T-helper 2 cell treated with Interferon-gamma antibody and Interleukin-4, amounts not matched to agents 100 ng/mL and 5 ng/mL, for 36 hours (primary cell): ENCODE measurements around the gene TLX2. TPM values are rescaled to one million over a fixed set of nuclear protein-coding genes. Genes with fewer than 3 reads are reported as not detected.

Experiments
- intact Hi-C: fragments of 100-400 bp; cut with micrococcal nuclease; formaldehyde crosslinking; loops from one replicate; pipeline ENCODE4 v1.15.1; 2023
- total RNA-seq: library from RNA; stranded (reverse); gene quantifications from 2 replicates; pipeline ENCODE4 v1.2.3, GENCODE V29; 2022

Gene TLX2
- total RNA-seq, 1 donor from 2014 or later, result 1.1 TPM

DNA sequence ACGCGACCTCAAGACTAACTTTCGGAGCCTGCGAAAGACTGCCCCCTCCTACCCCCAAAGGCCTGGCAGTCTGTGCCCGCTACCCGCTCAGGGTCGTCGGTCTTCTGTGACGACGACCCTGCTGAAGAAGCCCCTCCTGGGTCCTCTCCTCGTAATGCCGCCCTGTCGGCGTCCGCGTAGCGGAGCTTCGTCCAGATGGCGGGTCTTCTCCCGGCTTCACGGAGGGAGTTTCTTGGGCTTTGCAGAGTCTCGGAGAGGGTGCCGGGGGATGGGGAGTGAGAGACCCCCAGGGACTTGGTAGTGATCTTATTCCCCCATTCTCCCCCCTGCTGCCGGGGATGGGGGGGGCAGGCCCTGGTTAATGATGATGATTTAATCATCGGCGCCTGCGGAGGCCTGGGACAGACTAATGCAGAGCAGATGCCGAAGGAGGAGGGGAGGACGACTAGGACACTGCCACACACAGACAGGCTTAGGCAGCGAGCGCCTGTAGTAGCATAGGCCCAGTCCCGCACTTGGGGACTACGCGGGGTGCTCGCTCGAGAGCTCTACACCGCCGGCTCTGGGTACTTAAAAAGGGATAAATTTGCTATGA lies 6.2 kb upstream of the TLX2 start:
- intact Hi-C loops, result loop anchor here (1.0 to 10.0 kb wide), 7 partner anchors 9 to 327 kb away; partner anchors contain the start of genes AUP1, DOK1, HK2 and HTRA2

- intact Hi-C loops, result no loop called here
Observed at GRCh38 chr2:74510272-74510671, 4.0 kb upstream of the TLX2 start.

- intact Hi-C loops, result no loop called here
Observed at GRCh38 chr2:74511104-74511989, 2.9 kb upstream of the TLX2 start.

- intact Hi-C loops, result no loop called here
Observed at GRCh38 chr2:74512744-74513604, 1.3 kb upstream of the TLX2 start.

GRCh38 chr2:74513605-74514367 lies 464 bp upstream of the TLX2 start:
- intact Hi-C loops, result loop anchor here (1.0 to 2.0 kb wide), 2 partner anchors 15 to 16 kb away; partner anchors contain the start of genes AUP1, HTRA2 and LBX2

DNA sequence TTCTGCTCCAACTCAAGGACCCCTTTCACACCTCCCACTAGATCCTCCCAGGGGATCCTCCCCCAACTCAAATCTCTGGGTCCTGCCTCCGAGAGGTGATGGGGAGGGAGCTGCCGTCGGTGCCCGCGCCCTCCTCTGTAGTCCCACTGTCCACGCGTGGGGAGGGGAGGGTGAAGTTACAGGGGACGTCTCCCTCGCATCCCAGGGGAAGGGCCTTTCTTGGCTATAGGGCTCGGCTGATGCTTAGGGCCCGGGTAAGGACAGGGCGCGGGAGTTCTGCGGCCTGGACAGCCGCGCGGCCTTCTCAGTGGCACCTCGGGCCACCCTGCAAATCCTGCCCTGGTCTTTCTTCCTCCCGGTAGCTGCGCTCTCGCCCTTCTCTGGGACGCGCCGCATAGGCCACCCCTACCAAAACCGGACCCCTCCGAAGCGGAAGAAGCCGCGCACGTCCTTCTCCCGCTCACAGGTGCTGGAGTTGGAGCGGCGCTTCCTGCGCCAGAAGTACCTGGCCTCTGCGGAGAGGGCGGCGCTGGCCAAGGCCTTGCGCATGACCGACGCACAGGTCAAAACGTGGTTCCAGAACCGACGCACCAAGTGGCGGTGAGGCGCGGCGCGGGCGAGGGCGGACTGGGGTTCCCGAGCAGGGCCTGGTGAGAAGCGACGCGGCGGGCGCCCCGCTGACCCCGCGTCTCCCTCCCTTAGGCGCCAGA lies 1.2 kb downstream of the TLX2 start:
- intact Hi-C loops, result loop anchor here (2.0 kb wide), 1 partner anchor 17 kb away; the partner anchor contains the start of gene LBX2

DNA sequence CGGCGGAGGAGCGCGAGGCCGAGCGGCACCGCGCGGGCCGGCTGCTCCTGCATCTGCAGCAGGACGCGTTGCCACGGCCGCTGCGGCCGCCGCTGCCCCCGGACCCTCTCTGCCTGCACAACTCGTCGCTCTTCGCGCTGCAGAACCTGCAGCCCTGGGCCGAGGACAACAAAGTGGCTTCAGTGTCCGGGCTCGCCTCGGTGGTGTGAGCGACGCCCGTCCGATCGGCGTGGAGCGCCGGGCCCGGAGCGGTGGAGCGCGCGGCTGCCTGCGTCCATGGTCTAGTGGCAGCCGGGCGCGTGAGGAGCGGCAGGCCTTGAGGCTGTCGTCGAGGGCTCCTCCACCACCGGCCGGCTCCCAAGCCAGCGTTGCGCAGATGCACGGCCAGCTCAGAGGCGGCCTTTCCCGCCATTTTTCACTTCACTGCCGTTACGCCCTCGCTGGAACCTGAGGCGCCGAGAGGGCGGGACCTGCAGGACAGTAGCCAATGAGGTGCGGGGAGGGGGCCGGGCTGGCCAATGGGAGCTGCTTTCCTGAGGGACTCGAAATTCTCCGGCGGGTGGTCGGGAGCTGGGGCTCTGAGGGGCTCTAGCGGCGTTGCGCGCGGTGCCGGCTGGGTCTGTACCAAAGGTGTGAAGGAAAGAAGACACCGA lies 1.9 kb downstream of the TLX2 start:
- intact Hi-C loops, result loop anchor here (2.0 kb wide), 1 partner anchor 17 kb away; the partner anchor contains the start of gene LBX2

- intact Hi-C loops, result no loop called here
Observed at GRCh38 chr2:74516650-74517049, 2.4 kb downstream of the TLX2 start.

GRCh38 chr2:74522516-74522915 lies 8.3 kb downstream of the TLX2 start:
- intact Hi-C loops, result no loop called here

DNA sequence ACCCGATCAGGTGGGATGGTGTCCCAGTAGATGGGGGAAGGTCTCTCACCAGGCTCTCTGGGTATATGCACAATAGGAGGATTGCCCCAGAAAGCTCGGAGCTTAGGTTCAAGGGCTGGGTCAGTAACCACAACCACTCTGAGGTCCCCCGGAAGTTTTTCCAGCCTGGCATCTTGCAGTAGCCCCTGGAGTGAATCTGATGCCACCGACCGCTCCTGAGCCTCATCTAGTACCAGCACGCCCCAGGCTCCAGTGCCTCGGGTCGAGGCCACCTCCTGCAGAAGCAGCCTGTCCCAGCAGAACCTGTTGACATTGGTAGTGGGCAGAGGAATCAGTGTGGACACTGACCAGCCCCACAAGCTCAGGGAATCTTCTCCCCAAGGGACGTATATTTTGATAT lies 9.8 kb downstream of the TLX2 start:
- intact Hi-C loops, result no loop called here

- intact Hi-C loops, result no loop called here
Observed at GRCh38 chr2:74524955-74525716, 10.9 kb downstream of the TLX2 start.

- intact Hi-C loops, result no loop called here
Observed at GRCh38 chr2:74525717-74526648, 11.7 kb downstream of the TLX2 start, which contains the start of gene DQX1. Gene DQX1, minus strand, starts transcription at chr2:74526231. Its CDS starts 502 bp downstream, at chr2:74525729.

GRCh38 chr2:74526649-74527230 lies 12.5 kb downstream of the TLX2 start:
- intact Hi-C loops, result no loop called here

DNA sequence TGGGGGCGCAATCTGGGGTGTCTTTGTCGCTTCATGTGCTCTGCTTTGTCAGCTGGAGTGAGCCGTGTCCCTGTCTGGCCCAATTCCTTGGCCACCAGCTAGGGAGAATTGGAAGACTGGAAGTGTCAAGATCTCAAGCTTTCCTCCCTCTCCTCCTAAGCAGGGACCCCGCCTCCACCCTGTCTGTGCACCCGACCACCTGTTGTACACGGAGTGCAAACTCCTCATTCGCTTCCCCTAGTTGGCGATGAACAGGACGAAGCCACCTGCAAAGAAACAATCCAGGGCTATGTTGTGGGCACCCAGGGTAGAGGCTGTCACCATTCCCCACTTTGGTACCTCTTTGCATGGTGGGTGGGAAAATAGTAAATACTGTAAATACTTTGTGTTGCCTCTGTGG lies 13.5 kb downstream of the TLX2 start:
- intact Hi-C loops, result loop anchor here (2.0 kb wide), 1 partner anchor 791 kb away; the partner anchor contains the start of gene TPRKB

GRCh38 chr2:74528600-74529356 lies 14.5 kb downstream of the TLX2 start:
- intact Hi-C loops, result loop anchor here (1.0 to 2.0 kb wide), 10 partner anchors 14 to 792 kb away; partner anchors contain the start of genes C2orf81, DOK1, MRPL53 and PCGF1
